ENCODE data around the gene APOH.
A peak's percentile ranks its signal among the peaks of the same experiment; 100 is the strongest.

Gene APOH

DNA sequence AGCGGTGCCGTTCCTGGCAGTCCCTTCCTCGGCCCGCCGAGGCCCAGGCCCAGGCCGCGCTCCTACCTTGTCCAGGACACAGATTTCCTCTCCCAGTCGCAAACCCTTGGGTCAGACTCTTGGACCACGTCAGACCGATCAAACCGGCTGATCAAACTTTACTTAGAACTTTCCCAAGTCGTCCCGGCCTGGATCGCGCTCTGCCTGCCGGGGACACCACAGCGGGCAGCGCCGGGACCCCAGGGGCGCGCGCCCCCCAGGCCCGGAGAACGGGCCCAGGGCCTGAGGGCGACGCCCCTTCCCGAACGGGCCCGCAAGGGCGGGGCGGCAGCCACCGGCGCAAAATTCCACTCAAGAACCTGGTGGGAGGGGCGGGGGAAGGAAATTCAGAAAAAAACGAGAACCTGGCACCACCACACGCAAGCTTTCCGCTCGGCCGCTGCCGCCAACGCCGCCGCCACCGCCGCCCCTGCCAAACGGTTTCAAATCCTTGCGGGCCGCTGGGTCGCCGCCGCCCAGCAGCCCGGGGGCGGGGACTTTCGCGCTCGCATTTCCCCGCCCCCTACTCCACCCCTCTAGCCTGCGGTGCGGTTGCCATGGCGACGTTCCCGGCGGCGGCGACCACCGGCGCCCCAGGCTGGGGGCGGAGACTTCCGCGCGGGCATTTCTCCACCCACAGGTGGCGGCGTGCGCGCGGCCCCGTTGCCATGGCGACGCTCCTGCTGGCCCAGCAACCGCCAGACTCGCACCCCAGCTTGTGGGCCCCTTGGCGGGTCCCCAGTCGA lies 37.4 kb downstream of the APOH start, which contains the start of gene CEP112:
Gene CEP112, minus strand, starts transcription at position 541 of the 785 bp plus-strand sequence.
- DNase-seq, result peak; percentile 89 to 93

DNA sequence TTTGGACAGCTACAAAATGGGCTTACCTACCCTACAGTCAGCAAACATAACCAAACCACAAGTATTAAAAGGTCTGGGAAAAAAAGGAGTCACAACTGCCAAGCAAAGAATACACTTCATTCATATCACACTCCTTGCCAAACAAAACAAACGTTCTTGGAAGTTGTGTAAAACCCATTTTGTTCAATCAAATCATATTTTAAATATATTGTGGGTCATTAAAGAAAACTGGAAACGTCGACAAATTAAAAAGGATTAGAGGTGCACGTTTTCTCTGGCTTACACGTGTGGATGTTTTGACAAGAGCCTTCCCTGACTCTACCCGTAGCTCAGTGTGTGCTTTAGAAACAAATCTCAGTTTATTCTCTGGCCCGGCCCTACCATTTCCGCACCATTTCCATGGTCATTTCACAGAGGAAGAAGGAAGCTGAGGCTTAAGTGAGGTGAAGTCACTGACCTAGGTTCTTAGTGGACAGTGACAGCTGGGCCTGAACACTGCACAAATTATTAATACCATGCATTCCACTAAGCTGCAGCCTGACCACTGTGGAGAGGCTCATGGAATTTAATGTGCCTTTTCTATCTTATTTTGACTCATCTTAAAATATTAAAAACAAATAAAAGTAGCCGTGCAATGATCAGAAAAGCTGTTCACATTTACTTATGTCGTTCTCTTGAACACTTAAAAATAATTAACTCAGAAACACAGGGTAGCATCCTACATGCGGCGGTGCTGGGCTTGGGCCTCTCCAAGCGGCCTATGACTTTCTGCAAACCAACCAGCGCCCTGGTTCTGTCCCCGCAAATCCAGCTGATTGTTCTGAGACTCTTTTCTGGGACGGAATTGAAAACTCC lies 38.2 kb downstream of the APOH start:
- DNase-seq, result no peak

DNA sequence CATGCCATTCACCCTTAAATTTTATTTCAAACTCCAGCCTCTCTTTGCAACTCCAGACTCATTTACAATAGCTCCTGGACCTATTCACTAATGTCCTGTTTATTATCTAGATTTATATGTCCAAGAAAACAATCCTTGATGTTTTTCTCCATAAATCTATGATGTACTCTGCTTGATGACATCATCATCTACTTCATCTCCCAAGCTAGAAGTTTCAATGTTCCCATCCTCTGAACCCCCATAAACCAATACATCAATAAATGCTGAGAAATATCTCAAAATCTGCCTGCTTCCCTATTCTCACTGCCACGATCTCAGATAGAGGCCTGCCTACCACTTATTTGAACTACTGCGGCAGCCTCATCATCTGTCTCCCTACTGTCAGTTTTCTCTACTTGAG lies 41.5 kb downstream of the APOH start:
- DNase-seq, result no peak

DNA sequence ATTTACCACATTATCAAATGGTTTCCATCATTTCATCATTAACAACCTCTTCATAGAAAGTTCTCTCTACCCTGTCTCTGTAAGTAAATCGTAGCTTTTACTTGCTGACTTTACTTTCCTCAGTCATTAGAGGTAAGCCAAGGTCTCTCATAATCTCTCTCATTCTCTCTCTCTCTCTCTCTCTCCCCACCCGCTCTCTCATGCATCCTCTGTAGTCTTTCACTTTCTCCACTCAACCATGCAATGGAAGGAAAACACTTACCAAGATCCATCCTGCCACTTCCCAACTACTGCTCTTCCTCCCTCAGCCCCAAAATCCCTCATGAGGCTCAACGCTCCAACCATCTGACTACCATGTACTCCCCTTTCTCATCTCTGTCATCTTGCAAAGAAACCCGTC lies 43.4 kb downstream of the APOH start:
- no peak for DNase-seq

DNA sequence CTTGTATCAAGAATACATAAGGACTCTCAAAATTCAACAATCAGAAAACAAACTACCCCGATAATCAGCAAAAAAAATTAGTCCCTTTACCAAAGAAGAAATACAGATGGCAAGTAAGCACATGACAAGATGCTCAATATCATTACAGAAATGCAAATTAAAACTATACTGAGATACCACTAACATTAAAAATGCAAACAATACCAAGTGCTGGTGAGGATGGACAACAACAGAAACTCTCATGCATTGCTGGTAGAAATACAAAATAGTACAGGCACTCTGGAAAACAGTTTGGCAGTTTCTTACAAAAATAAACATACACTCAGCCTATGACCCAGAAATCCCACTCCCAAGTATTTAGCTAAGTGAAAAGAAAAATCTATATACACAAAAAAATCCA lies 44.8 kb downstream of the APOH start:
- DNase-seq, result no peak

DNA sequence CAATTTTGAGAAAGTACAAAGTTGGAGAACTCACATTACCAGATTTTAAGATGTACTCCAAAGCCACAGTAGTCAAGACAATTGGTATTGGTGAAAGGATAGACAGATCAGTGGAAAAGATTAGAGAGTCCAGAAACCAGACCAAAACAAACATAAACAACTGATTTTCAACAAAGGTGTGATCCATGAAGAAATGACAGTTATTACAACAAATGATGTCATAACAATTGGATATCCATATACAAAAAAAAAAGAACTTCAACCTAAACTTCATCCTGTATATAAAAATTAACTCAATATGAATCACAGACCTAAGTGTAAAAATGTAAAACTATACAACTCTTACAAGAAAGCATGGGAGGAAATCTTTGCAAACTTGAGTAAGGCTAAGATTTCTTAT lies 45.7 kb downstream of the APOH start:
- no peak for DNase-seq

DNA sequence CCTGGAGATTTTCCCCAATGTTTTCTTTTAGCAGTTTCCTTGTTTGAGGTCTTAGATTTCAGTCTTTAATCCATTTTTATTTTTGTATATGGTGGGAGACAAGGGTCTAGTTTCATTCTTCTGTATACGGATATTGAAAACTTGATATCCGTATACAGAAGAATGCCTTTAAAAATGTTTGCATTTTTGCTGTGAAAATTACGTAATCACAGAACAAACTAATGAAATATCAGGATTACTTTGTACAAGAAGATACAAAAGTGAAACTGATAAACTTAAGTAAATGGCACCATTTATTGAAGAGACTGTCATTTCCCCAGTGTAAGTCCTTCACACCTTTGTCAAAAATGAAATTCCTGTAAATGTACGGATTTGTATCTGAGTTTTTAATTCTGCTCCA lies 50.6 kb downstream of the APOH start:
- DNase-seq, result no peak

DNA sequence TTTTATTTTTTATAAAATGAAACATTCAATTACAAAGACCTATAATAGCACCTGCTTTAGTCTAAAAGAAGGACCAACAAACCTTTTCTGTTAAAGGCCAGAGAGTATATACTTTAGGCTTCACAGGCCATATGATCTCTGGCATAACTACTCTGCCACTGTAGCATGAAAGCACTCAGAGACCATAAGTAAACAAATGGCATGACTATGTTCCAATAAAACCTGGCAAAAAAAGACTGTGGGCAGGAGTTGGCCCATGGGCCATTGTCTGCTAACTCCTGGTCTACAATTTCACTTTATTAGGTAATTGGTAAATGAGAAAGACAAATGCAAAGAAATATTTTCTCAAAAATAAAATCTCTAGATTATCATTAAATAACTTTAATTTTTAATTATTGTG lies 52.2 kb downstream of the APOH start:
- DNase-seq, result no peak

DNA sequence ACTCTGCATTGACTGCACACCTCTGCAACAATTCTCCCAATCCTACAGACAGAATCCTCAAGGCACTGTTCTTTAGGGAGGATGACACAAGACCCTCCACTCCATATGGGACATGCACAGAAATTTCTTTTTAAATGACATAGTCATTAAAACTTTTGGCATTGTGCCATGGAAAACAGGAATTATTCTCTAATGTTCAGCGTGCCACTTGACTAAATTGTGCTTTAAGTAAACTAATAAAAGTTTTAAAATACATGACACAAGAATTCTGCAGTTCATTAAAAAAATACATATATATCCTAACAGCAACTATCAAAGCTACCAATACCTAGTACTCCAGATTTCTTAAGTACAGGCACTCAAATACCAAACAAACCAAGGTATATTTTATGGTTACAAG lies 53.3 kb downstream of the APOH start:
- DNase-seq, result no peak

DNA sequence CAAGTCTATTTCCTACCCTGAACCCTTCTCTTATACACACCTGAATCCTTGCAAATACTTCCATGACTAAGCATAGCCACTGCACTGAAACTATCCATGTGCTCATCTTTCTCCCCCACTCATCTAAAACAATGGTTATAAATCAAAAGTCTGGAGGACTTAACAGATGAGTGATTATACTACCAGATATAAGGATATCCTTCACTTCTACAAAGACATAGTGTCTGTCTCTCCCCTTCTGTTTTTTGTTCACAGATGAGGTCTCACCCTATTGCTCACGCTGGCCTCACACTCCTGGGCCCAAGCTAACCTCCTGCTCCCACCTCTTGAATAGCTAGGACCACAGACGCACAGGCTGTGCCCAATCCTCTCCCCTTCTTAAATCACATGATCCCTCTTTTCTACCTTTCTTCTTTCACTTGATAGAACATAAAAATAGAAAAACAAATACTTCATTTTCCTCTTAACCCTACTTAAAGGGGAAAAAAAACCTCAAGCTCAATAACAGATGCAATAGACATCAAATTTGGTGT lies 56.5 kb downstream of the APOH start:
- no peak for DNase-seq

DNA sequence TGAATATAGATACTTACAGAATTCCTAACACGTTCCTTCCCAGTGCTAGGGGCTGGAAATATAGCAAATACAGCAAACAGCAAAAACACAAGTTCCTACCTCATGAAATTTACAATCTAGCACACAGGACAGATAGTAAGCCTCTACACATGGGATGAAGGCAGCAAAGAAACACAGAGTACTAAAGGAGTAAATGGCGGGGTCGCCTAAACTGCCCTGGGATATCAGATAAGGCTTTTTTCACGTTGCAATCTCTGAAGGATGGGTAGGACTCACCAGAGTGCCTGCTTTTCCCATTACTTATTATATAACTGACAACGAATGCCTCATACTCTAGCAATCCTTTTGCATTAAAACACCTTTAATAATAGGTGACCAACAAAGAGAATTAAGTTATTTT lies 57.1 kb downstream of the APOH start:
- no peak for DNase-seq

DNA sequence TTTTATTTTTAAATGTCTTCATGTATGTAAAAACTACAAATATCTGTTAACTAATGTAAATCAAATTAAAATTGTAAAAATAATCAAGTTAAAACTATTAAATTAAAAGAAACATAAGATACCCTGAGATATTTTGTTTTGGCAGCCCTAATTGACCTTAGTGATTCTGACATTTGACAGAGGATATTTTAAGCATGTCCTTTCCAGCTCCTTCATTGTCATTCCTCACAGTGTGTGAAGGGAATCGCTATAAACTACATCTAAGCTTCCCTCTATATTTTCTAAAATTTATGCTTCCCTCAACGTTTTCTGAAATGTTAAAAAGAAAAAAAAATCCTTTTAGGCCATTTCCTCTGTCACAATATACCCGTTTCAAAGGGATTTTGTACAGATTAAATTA lies 57.5 kb downstream of the APOH start:
- DNase-seq, result no peak

DNA sequence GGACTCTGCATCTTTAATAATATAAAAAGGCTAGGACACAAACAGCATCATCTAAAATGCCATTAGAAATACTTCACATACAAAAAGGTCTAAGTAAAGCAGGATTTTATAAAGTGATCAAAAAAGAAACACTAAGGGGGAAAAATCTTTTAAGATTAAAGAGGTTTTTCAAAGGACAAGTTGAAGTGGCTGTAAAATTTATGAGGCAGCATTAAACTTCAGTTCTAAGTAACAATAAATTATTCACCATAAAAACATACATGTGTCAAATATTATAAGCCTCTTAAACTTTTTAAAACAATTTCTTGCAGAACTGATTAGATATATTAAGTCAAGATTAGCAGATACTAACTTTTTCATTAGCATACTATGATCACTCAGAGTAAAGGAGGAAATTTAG lies 58.0 kb downstream of the APOH start:
- no peak for DNase-seq

DNA sequence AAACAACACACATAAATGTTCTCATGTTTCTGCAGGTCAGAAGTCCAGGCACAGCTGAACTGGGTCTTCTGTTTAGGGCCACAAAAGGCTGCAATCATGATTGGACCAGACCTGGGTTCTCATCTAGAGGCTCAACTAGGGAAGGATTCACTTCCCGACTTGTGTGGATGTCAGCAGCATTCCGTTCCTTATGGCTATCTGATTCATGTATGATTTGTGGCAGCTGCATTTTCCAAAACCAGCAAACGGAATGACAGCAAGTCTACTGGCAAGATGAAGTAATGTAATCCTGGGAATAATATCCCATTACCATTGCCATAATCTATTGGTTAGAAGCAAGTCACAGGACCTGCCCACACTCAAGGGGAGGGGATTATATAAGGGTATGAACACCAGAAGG lies 59.4 kb downstream of the APOH start:
- DNase-seq, result no peak

DNA sequence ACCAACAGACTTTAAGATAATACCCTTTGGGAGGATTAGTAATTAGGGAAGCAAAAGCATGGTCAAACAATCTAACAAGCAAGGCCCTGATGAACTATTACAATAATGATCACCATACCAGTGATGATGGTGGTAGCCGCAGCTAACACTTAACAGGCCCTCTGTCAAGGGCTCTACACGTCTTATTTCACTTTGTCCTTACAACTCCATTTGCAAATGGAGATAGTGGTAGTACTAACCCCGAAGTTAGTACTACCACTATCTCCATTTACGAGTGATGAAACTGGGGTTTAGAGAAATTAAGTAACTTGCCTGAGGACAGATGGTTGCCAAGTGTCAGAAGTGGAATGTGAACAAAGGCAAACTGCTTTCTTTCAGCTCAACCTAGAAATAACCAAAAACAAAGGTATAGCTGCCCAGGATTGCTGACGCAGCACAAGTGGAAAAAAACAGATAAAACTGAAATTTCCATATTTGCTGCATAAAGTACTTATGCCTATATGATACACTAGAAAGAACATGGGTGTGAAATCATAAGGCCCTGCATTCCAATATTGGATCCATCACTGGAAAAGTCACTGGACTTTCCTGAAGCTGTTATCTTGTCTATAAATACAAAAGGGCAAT lies 61.9 kb downstream of the APOH start:
- DNase-seq, result no peak

DNA sequence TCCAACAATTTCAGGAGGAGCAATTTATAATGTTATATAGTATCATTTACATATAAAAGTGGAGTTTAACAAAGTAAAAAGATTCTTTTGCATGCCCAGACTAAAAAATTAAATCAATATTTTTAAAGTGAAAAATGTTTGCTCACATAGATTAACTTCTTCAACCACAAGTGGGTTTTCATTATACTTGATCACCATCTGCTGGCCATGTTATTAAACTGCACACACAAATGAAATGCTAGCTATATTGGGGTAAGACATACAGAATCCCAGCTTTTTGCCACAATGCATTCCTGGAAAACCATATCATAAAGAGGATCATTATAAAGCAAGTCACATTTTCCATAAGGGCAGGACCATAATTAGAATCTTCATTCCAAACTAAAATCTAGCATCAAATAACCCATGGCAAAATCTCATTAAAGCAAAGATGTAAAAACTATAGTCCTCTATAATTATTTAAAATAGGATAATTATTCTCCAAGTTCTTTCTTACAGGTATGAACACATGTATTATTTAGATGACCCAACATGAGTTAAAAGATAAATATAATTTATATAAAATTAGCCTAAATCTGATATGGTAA lies 63.6 kb downstream of the APOH start:
- DNase-seq, result peak; percentile 3 to 61
